ENCODE measurements around the gene ADAMTSL3. TPM values are rescaled to one million over a fixed set of nuclear protein-coding genes. Genes with fewer than 3 reads are reported as not detected.
A peak's percentile ranks its signal among the peaks of the same experiment; 100 is the strongest.
"Not testable (repeated sequence)": the region's sequence is repeated elsewhere in the genome, so short reads cannot be mapped to it uniquely, and the experiment has no call there.

ADAMTSL3 gene
- total and polyA plus RNA-seq, 11 donors, result 1.3 to 13.2 (median 7.3) TPM

DNA sequence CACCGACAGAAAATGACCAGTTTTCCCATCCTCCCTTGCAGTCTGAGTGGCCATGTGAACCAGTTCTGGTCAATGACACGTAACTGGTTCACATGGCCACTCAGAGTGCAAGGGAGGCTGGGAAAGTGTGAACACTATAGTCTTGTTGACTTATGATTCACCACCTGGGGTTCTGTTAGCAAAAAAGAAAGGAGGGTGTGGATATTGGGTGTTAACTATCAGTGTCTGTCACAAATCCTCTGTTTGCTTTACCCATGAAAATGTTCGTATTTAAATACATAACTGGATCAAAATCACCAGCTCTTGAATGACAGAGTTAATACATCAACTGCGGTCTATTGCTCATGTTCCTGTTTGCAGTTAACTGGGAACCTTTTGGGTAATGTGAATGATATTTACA, 92.3 kb downstream of the ADAMTSL3 start:
- DNase-seq (no peak), ATAC-seq (no peak)
- H3K4me3 ChIP-seq, result no peak overlapping the region
- intact Hi-C loops (cut with DNase I), result loop anchor here in 7 of 10 donors (5.0 to 10.0 kb wide), 4 partner anchors 106 to 184 kb away; no protein-coding TSS in a partner anchor
- TF ChIP-seq CTCF (IDR thresholded peaks at IDR 0.05), result no peak
- no peak for TF ChIP-seq POLR2A (IDR thresholded peaks at IDR 0.05)
- H3K36me3 ChIP-seq, result peaks cover 0 to 4% (median 0%) of the 10 kb centered on the region in 9 donors
- H3K4me1 ChIP-seq, result peaks cover 0 to 25% (median 10%) of the 10 kb centered on the region in 12 donors
- H3K27me3 ChIP-seq, result no peaks in the 10 kb centered on the region
- peak overlapping the region in 4 of 12 donors; percentile 11 to 81 (median 63) for H3K27ac ChIP-seq
- WGBS, 4 donors, result 92 to 95% (median 94%) methylated on average over 4 of the region's 4 CpGs
- H3K9me3 ChIP-seq, result peaks cover 0 to 5% (median 0%) of the 10 kb centered on the region in 12 donors

DNA sequence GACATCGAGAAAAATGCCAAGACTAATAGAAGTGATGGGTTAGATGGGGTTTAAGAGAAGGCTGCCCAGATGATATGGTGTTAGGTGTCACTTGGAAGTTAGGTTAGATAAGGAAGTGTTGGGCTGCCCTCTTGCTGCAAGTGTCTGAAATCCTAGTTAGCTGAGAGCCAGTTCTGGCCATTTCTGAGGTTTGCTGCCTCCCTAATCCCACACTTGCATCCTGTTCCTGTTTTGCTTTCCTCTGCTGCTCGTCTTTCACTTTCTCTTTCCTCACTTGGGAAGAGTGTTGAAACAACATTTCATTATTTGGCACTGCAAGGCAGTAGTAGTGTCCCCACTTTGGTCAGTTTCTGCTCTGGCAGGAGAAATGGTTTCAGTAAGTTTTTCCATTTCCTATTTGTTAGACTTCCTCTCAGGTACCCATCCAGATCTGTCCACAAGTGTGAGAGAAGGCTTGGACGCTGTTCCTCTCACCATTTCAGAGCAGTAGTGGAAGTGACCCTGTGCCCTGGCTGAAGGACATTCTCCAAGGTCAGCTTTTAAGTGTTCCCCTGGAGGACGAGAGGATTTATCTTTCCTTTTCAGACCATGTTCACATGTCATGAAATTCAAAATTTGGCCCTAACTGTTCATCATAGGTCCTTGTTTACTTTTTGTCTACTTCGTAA, 93.3 kb downstream of the ADAMTSL3 start:
- WGBS, 4 donors, result 34 to 38% (median 35%) methylated on average over 5 of the region's 5 CpGs
- H3K9me3 ChIP-seq, result peaks cover 0 to 5% (median 0%) of the 10 kb centered on the region in 12 donors
- ATAC-seq (peak; percentile 59 to 89 (median 85)), DNase-seq (peak in 4 of 5 donors; percentile 28 to 44 (median 35))
- peak overlapping the region in 8 of 12 donors; percentile 4 to 42 (median 16) for H3K4me3 ChIP-seq
- H3K27ac ChIP-seq, result peak overlapping the region in 11 of 12 donors; percentile 6 to 81 (median 54)
- intact Hi-C loops (cut with DNase I), result loop anchor here in 7 of 10 donors (5.0 to 10.0 kb wide), 4 partner anchors 105 to 185 kb away; no protein-coding TSS in a partner anchor
- H3K36me3 ChIP-seq, result peaks cover 0 to 4% (median 0%) of the 10 kb centered on the region in 9 donors
- peaks cover 0 to 25% (median 10%) of the 10 kb centered on the region in 12 donors for H3K4me1 ChIP-seq
- TF ChIP-seq POLR2A (IDR thresholded peaks at IDR 0.05) (no peak), CTCF (IDR thresholded peaks at IDR 0.05) (peak; percentile 7 to 62 (median 40))
- no peaks in the 10 kb centered on the region for H3K27me3 ChIP-seq

GRCh38 chr15:83747718-83748110, 93.8 kb downstream of the ADAMTSL3 start:
- H3K36me3 ChIP-seq, result peaks cover 0 to 4% (median 0%) of the 10 kb centered on the region in 9 donors
- intact Hi-C loops (cut with DNase I), result loop anchor here in 7 of 10 donors (5.0 to 10.0 kb wide), 4 partner anchors 105 to 185 kb away; no protein-coding TSS in a partner anchor
- 66 to 83% (median 76%) methylated on average over 5 of the region's 5 CpGs for WGBS, 4 donors
- H3K27me3 ChIP-seq, result no peaks in the 10 kb centered on the region
- H3K27ac ChIP-seq, result peak overlapping the region in 11 of 12 donors; percentile 6 to 81 (median 54)
- ATAC-seq, result peak in 1 of 4 donors; percentile 9
- peak overlapping the region in 2 of 12 donors; percentile 19 to 42 for H3K4me3 ChIP-seq
- H3K9me3 ChIP-seq, result peaks cover 0 to 5% (median 0%) of the 10 kb centered on the region in 12 donors
- H3K4me1 ChIP-seq, result peaks cover 0 to 25% (median 10%) of the 10 kb centered on the region in 12 donors
- no peak for DNase-seq
- TF ChIP-seq CTCF (IDR thresholded peaks at IDR 0.05) (no peak), POLR2A (IDR thresholded peaks at IDR 0.05) (no peak)

GRCh38 chr15:83753872-83754493, 100.1 kb downstream of the ADAMTSL3 start:
- intact Hi-C loops (cut with DNase I), result no loop called here
- Histone ChIP-seq H3K9me3 (peaks cover 0 to 7% (median 0%) of the 10 kb centered on the region in 12 donors), H3K36me3 (no peaks in the 10 kb centered on the region), H3K4me1 (peaks cover 0 to 10% (median 0%) of the 10 kb centered on the region in 12 donors), H3K27ac (peak overlapping the region in 1 of 12 donors; percentile 36), H3K4me3 (no peak overlapping the region), H3K27me3 (no peaks in the 10 kb centered on the region)
- TF ChIP-seq CTCF (IDR thresholded peaks at IDR 0.05), result no peak
- no peak for TF ChIP-seq POLR2A (IDR thresholded peaks at IDR 0.05)
- ATAC-seq (peak in 1 of 4 donors; percentile 44), DNase-seq (no peak)
- WGBS, 4 donors, result 56 to 67% (median 64%) methylated on average over 6 of the region's 6 CpGs

GRCh38 chr15:83757291-83757690, 103.4 kb downstream of the ADAMTSL3 start:
- DNase-seq; H3K36me3 ChIP-seq; H3K4me3 ChIP-seq; H3K27me3 ChIP-seq; intact Hi-C loops (cut with DNase I); H3K9me3 ChIP-seq; H3K27ac ChIP-seq; ATAC-seq; H3K4me1 ChIP-seq: not testable (repeated sequence)
- WGBS, 4 donors, result 33 to 100% (median 94%) methylated on average over 1 of the region's 1 CpG

Measured in heart left ventricle (tissue), 16 donors.